Prostate gland (tissue), 2 donors: ENCODE data around the gene PGM1. TPM values are rescaled to one million over a fixed set of nuclear protein-coding genes. Genes with fewer than 3 reads are reported as not detected.

ENCODE experiments used
- DNase-seq: peaks from one replicate; pipeline ENCODE4 v3.0.0-alpha.2; 2019; ENCODE audit warnings: low spot score
- H3K27ac ChIP-seq, 2 donors: fragments of 200-600 bp; sonication (generic); 2 replicates each; pipeline ENCODE4 v1.5.1; 2017 to 2019
- H3K27me3 ChIP-seq: fragments of 200-600 bp; sonication (generic); replicated peaks from 2 replicates; pipeline ENCODE4 v1.5.1; 2019; ENCODE audit not compliant: insufficient read depth
- H3K36me3 ChIP-seq, 2 donors: fragments of 200-600 bp; sonication (generic); 1 replicate in 1 of 2; 2 replicates in 1 of 2; pipeline versions ENCODE4 v1.5.1 to v1.8.1; 2017 to 2019
- H3K4me1 ChIP-seq: fragments of 200-600 bp; sonication (generic); replicated peaks from 2 replicates; pipeline ENCODE4 v1.5.1; 2019
- H3K4me3 ChIP-seq, 2 donors: fragments of 200-600 bp; sonication (generic); 2 replicates each; pipeline ENCODE4 v1.5.1; 2017 to 2019
- H3K9me3 ChIP-seq: fragments of 200-600 bp; sonication (generic); 2 replicates; pipeline ENCODE4 v1.5.1; 2017
- CTCF ChIP-seq, 4 experiments: fragments of 200-600 bp in 2 of 4; fragments of 450-650 bp in 2 of 4; sonication (generic) in 2 of 4; IDR thresholded peaks; 1 replicate in 3 of 4; 2 replicates in 1 of 4; pipeline ENCODE4 v1.5.1; 2016 to 2019; ENCODE audit warnings: antibody characterized with exemption in 4 of 4, mild to moderate bottlenecking in 2 of 4, moderate library complexity in 2 of 4
- POLR2A ChIP-seq: fragments of 450-650 bp; IDR thresholded peaks from one replicate; pipeline ENCODE4 v1.6.1; 2016; ENCODE audit warnings: antibody characterized with exemption, mild to moderate bottlenecking
- POLR2AphosphoS5 ChIP-seq: sonication (generic); formaldehyde crosslinking; IDR thresholded peaks from one replicate; pipeline ENCODE4 v1.6.1; 2017; ENCODE audit warnings: antibody characterized with exemption
- WGBS: methylation state at CpG from one replicate; pipeline ENCODE4 v1.1.5; 2018; 5-methylcytosine and 5-hydroxymethylcytosine counted together
- intact Hi-C: fragments of 100-400 bp; cut with DNase I; formaldehyde crosslinking; loops from one replicate; pipeline ENCODE4 v1.14.2; 2022
- total RNA-seq, 2 donors: library from RNA; depleted of rRNA; stranded (reverse); fragments of >200 nt; gene quantifications; one replicate each; pipeline ENCODE4 v1.1.0, GENCODE V29; 2016

Gene PGM1
- total RNA-seq, 2 donors from 2014 or later: 49.5 to 54.7 TPM

DNA sequence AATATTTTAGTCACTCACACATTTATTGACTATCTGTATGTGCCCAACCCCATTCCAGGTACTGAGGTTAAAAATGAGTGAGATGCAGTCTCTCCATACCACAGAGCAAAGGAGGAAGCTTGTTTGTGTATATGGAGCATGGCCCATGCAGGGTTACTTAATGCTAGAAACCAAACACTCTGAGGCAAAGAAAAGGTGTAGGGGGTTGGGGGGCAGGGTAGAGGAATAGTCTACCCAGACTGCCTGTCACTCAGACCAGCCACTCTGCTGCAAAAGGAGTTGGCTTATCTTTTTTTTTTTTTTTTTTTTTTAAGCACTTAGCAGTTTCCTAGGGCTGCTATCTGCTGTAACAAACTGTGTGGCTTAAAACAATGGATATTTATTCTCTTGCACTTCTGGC lies 19.8 kb downstream of the PGM1 start:
- intact Hi-C loops: loop anchor here (5.0 kb wide), 1 partner anchor 304 kb away; no protein-coding TSS in a partner anchor

DNA sequence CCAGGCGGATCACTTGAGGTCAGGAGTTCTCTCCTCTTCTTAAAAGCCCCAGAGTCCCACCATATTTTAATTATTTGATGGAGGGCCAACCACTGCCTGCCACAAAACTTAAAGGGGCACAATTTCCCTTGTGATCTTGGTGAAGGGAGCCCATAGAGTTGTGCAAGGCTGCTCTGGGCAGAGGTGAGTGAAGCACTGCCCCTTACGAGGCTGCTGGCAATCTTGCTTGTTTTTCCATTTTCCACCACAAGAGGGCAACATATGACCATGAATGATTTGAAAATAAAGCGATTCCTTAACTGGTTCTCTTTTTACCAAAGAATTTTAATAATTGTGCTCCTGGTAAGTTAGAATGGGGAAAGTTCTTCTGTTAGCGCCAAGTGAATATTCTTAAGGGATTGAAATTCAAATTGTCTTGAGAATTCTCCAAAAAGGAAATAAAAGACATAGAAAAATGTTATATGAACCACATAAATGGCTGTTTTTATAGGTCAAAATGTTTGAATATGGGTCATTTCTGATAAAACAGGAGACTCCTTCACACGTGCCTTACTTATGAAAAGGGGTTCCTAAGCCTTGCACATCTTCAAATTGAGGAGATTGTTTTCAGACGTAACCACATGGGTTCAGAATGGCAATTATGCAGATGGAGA lies 22.7 kb downstream of the PGM1 start:
- H3K36me3 ChIP-seq: no peaks in the 10 kb centered on the region
- no peak overlapping the region for H3K27ac ChIP-seq
- no peaks in the 10 kb centered on the region for H3K4me1 ChIP-seq
- intact Hi-C loops: loop anchor here (5.0 kb wide), 3 partner anchors 76 to 631 kb away; no protein-coding TSS in a partner anchor
- TF ChIP-seq CTCF (IDR thresholded peaks at IDR 0.05): peak; percentile 61 to 81 (median 78)
- no peak for TF ChIP-seq POLR2A
- no peak for TF ChIP-seq POLR2AphosphoS5
- H3K4me3 ChIP-seq: no peak overlapping the region
- WGBS: 37% methylated on average over 6 of the region's 6 CpGs
- no peaks in the 10 kb centered on the region for H3K9me3 ChIP-seq
- peak; percentile 72 for DNase-seq
- no peaks in the 10 kb centered on the region for H3K27me3 ChIP-seq

More for the DNA sequence above, 19.8 kb downstream of the PGM1 start:
- no peaks in the 10 kb centered on the region for H3K36me3 ChIP-seq
- TF ChIP-seq POLR2AphosphoS5 (no peak), POLR2A (no peak), CTCF (IDR thresholded peaks at IDR 0.05) (no peak)
- DNase-seq: no peak
- H3K4me3 ChIP-seq: no peak overlapping the region
- no peaks in the 10 kb centered on the region for H3K9me3 ChIP-seq
- H3K4me1 ChIP-seq: no peaks in the 10 kb centered on the region
- no peaks in the 10 kb centered on the region for H3K27me3 ChIP-seq
- no peak overlapping the region for H3K27ac ChIP-seq

DNA sequence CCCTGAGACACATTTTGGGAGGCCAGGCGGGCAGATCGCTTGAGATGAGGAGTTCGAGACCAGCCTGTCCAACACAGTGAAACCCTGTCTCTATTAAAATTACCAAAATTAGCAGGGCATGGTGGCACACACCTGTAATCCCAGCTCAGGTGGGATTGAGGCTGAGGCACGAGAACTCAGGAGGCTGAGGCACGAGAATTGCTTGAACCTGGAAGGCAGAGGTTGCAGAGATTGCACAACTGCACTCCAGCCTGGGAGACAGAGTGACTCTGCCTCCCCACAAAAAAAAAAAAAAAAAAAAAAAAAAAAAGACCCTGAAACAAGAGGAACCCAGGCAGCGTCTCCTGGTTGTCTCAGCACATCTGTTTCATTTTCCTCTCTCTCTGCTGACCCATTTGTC lies 24.2 kb downstream of the PGM1 start:
- no peak overlapping the region for H3K27ac ChIP-seq
- no peak overlapping the region for H3K4me3 ChIP-seq
- DNase-seq: no peak
- no peaks in the 10 kb centered on the region for H3K4me1 ChIP-seq
- H3K9me3 ChIP-seq: no peaks in the 10 kb centered on the region
- WGBS: 95% methylated on average over 6 of the region's 6 CpGs
- H3K36me3 ChIP-seq: no peaks in the 10 kb centered on the region
- TF ChIP-seq CTCF (IDR thresholded peaks at IDR 0.05) (no peak), POLR2A (no peak)
- H3K27me3 ChIP-seq: no peaks in the 10 kb centered on the region
- intact Hi-C loops: loop anchor here (5.0 kb wide), 3 partner anchors 75 to 630 kb away; no protein-coding TSS in a partner anchor

DNA sequence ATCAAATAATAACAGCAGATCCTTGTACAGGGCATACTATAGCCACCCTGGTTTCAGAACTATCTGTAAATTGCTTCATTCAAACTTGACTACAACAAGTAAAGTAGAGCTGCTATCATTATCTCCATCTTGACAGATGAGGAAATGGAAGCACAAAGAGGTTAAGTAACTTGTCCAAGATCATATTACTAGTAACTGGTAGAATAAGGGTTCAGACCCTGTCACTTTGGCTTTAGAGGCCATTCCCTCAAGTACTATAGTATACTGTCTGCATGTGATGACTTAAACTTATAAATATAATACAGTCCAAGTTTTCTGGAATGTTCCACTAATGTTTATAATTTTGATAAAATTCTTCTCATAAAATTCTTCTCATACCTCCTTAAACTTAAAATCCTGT lies 24.8 kb downstream of the PGM1 start:
- Histone ChIP-seq H3K4me3 (no peak overlapping the region), H3K27me3 (no peaks in the 10 kb centered on the region), H3K27ac (no peak overlapping the region), H3K9me3 (no peaks in the 10 kb centered on the region), H3K36me3 (no peaks in the 10 kb centered on the region), H3K4me1 (no peaks in the 10 kb centered on the region)
- no peak for DNase-seq
- intact Hi-C loops: loop anchor here (5.0 kb wide), 3 partner anchors 74 to 629 kb away; no protein-coding TSS in a partner anchor
- no peak for TF ChIP-seq POLR2AphosphoS5
- TF ChIP-seq POLR2A: no peak
- no peak for TF ChIP-seq CTCF (IDR thresholded peaks at IDR 0.05)

GRCh38 chr1:63619558-63619957 lies 26.3 kb downstream of the PGM1 start:
- WGBS: 95% methylated on average over 4 of the region's 4 CpGs
- DNase-seq: no peak
- H3K9me3 ChIP-seq: no peaks in the 10 kb centered on the region
- H3K36me3 ChIP-seq: no peaks in the 10 kb centered on the region
- no peaks in the 10 kb centered on the region for H3K27me3 ChIP-seq
- no peak overlapping the region for H3K27ac ChIP-seq
- no peaks in the 10 kb centered on the region for H3K4me1 ChIP-seq
- intact Hi-C loops: loop anchor here (5.0 kb wide), 3 partner anchors 73 to 628 kb away; no protein-coding TSS in a partner anchor
- TF ChIP-seq POLR2A (no peak), POLR2AphosphoS5 (no peak), CTCF (IDR thresholded peaks at IDR 0.05) (no peak)
- no peak overlapping the region for H3K4me3 ChIP-seq
